Measurements from ENCODE around the gene BOLA2B.
"Not testable (repeated sequence)": the region's sequence is repeated elsewhere in the genome, so short reads cannot be mapped to it uniquely, and the experiment has no call there.

BOLA2B gene

DNA sequence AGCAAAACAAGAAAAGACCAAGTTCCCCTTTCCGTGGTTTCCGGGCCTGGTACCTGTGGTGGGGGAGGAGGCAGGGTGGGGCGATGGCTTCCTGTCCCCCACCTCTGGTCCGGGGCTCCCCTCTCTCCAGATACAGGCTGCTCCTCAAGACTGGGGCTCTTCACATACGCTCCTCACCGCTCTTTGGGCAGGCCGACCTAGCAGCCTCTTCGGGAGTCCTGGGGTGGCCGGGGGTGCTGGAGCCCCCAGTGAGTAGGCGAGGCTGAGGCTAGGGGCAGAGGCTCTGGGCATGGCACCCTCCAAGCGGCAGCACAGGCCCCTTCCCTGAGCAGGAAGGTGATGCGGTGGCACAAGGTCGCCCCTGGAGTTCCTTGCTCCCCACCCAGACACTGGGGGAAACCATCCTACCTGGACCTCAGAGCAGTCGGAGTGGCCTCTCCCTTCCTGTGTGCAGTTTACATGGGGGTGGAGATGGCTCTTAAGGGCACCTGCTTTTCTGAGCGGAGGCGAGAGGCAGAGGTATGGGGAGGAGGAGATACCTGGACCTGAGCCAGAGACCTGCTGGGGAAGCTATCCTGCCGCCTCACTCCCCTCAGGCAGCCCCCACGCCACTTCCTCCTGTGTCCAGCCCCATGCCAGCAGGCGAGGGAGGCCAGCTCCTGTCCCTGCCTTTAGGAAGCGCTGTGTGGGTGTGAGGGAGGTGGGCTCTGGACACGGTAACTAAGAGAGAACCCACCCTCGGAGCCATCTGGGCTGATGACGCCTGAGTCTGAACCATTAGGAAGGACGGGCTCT, 9.2 kb downstream of the BOLA2B start:
- peak; percentile 22 for DNase-seq (ENCODE audit: low spot score)

DNA sequence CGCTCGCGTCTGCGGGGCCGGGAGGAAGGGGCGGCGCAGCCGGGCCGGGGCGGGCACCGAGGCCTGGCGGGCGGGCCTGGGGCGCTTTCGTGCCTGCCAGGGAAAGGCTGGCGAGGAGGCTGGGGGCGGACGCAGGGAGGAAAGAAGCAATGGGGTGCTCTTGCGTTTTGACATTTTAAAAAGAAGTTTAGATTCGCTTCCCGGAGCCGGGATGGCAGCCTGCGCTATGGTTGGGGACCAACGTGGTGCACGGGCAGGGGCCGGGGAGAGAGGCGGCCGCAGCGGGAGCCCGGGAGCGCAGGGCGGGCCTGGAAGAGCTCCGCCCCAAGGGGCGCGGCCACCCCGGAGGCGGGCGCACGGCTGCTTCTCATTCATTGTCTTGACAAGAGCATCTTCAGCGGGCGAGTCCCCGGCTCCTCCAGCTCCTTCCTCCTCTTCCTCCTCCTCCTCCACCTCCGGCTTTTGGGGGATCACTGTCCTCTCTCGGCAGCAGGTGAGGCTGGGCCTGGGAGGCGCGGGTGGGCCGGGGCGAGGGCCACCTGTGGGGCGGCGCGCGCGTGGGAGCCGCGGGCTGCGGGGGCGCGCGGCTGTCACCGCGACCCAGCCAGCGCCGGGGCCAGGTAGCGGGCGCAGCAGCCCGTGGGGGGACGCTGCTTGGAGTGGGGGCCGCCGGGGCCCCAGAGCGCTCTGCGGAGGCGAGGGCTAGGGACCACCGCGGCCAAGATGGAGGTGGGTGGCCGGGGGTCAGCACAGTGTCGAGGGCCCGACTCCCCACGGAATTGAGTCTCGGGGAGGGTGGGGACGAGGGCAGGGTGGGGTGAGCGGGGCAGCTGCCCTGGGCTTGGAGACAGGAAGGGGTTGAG, 10.0 kb downstream of the BOLA2B start, which contains the start of gene CORO1A:
CORO1A (plus strand) TSS at position 370 of the 863 bp plus-strand sequence. CDS start 1,608 bp downstream, outside the sequence.
- DNase-seq (ENCODE audit: low spot score), result peak; percentile 79

DNA sequence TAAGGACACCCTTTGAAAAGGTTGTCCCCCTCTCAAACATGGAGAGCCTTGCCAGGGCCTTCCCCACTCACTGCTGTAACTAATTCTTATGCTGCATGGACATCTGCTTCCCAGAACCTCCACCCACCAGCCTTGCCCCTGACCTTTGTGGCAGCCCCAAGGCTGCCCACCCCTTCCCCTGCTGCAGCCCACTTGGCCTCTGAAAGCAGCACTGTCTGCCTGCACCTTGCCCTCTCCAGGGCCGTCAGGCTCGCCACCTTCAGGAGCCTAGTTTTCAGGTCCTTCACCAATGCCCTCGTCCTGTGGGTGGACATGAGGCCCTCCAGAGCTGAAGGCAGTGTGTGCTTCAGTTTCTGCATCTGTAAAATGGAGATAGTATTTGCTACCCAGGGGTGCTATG, 12.7 kb downstream of the BOLA2B start:
- DNase-seq (ENCODE audit: low spot score), result no peak

DNA sequence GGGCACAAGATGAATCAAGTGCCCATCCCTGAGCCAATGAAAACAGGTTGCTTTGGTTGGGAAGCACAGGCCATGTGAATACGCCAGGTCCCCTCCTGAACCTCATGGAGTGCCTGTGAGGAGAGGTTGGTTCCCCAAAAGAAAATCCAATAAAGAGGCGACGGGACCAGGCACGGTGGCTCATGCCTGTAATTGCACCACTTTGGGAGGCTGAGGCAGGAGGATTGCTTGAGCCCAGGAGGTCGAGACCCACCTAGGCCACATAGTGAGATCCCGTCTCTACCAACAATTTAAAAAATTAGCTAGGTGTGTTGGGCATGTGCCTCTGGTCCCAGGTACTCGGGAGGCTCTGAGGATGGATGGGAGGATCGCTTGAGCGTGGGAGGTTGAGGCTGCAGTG, 13.5 kb downstream of the BOLA2B start:
- no peak for DNase-seq (ENCODE audit: low spot score)

DNA sequence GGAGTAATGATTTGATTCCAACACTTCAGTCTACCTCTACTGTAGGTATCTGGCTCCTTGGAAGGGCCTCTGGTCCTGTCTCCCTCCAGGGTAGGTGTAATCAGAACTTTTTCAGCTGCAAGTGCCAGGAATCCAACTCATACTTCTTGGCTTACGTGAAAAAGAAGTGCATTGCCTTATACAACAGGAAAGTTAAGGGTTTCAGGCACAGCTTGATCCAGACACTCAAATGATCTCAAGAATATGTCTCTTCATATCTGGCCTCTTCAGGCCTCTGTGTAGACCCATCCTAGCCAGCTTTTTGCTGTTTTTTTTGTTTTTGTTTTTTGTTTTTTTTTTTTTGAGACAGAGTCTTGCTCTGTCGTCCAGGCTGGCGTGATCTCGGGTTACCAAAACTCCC, 14.3 kb downstream of the BOLA2B start:
- no peak for DNase-seq (ENCODE audit: low spot score)

DNA sequence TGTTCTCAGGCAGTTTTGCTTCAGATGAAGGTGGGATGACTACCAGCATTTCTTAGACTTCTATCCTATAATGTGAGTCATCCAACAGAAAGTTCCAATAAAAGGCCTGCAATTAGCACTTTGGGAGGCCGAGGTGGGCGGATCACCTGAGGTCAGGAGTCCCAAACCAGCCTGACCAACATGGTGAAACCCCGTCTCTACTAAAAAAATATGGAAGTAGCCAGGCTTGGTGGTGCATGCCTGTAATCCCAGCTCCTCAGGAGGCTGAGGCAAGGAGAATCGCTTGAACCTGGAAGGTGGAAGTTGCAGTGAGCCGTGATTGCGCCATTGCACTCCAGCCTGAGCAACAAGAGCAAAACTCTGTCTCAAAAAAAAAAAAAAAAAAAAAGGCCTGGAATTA, 16.6 kb downstream of the BOLA2B start:
- not testable (repeated sequence) for DNase-seq (ENCODE audit: low spot score)

DNA sequence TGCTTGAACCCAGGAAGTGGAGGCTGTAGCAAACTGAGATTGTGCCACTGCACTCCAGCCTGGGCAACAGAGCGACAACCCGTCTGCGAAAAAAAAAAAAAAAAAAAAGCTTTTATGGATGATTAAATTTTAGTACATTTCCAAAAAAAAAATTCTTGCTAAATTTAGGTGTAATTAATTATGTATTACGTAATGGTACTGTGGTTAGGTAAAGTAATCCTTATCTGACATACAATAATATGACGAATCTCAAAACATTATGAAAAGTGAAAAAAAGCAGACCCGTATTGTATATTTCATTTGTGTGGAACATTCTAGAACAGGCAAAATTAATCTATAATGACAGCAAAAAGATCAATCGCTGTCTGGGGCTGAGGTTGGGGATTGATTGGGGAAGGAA, 20.4 kb downstream of the BOLA2B start:
- no peak for DNase-seq (ENCODE audit: low spot score)

DNA sequence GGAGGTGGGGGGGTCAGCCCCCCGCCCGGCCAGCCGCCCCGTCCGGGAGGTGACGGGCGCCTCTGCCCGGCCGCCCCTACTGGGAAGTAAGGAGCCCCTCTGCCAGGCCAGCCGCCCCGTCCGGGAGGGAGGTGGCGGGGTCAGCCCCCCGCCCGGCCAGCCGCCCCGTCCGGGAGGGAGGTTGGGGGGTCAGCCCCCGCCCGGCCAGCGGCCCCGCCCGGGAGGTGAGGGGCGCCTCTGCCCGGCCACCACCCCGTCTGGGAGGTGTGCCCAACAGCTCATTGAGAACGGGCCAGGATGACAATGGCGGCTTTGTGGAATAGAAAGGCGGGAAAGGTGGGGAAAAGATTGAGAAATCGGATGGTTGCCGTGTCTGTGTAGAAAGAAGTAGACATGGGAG, 23.3 kb downstream of the BOLA2B start:
- not testable (repeated sequence) for DNase-seq (ENCODE audit: low spot score)

DNA sequence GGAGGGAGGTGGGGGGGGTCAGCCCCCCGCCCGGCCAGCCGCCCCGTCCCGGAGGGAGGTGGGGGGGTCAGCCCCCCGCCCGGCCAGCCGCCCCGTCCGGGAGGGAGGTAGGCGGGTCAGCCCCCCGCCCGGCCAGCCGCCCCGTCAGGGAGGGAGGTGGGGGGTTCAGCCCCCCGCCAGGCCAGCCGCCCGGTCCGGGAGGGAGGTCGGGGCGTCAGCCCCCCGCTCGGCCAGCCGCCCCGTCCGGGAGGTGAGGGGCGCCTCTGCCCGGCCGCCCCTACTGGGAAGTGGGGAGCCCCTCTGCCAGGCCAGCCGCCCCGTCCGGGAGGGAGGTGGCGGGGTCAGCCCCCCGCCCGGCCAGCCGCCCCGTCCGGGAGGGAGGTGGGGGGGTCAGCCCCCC, 24.1 kb downstream of the BOLA2B start:
- not testable (repeated sequence) for DNase-seq (ENCODE audit: low spot score)

DNA sequence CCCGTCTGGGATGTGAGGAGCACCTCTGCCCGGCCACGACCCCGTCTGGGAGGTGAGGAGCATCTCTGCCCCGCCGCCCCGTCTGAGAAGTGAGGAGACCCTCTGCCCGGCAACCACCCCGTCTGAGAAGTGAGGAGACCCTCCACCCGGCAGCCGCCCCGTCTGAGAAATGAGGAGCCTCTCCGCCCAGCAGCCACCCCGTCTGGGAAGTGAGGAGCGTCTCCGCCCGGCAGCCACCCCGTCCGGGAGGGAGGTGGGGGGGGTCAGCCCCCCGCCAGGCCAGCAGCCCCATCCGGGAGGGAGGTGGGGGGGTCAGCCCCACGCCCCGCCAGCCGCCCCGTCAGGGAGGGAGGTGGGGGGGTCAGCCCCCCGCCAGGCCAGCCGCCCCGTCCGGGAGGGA, 24.7 kb downstream of the BOLA2B start:
- not testable (repeated sequence) for DNase-seq (ENCODE audit: low spot score)

DNA sequence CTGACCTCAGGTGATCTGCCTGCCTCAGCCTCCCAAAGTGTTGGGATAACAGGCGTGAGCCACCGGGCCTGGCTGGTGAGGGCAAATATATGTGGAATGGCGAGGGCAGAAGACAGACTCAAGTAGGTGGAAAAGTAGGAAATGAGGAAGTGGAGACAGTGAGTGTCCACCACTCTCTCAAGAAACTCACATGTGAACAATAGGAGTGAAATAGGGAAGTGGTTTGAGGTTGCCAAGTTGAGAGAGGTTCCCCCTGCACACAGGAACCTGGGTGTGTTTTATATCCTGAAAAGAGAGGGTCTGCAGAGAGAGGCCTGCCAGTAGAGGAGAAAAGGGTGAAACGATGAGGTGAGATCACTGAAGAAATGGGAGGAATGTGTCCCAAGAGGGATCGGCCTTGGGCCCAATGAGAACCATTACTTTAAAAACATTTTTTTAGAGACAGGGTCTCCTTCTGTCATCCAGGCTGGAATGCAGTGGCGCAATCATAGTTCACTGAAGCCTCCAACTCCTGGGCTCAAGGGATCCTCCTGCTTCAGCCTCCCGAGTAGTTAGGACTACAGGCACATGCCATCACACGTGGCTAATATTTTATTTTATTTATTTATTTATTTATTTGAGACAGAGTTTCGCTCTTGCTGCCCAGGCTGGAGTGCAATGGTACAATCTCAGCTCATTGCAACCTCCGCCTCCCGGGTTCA, 27.1 kb downstream of the BOLA2B start:
- no peak for DNase-seq (ENCODE audit: low spot score)

DNA sequence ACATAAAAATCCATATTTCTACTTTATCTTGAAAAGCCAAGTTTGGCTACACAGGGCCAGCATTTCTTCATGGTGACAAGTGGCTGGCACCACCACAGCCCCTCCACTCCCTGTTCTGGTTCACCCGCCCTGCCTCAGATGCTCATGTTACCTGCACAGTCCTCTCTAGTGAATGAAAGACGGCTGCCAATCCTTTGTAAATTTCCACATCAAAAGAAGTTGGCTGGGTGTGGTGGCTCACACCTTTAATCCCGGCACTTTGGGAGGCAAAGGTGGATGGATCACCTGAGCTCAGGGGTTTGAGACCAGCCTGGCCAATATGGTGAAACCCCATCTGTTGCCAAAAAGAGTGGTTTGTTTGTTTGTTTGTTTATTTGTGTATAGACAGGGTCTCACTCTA, 29.9 kb downstream of the BOLA2B start:
- no peak for DNase-seq (ENCODE audit: low spot score)

DNA sequence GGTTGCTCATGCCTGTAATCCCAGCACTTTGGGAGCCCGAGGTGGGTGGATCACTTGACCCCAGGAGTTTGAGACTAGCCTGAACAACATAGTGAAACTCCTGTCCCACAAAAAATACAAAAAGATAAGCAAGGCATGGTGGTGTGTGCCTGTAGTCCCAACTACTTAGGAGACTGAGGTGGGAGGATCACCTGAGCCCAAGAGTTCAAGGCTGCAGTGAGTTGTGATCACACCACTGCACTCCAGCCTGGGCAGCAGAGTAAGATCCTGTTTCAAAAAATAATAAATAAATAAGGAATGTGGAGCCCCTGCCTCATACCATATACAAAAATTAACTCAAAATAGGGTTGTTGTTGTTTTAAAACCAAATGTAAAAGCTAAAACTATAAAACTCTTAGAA, 36.3 kb downstream of the BOLA2B start:
- no peak for DNase-seq (ENCODE audit: low spot score)

DNA sequence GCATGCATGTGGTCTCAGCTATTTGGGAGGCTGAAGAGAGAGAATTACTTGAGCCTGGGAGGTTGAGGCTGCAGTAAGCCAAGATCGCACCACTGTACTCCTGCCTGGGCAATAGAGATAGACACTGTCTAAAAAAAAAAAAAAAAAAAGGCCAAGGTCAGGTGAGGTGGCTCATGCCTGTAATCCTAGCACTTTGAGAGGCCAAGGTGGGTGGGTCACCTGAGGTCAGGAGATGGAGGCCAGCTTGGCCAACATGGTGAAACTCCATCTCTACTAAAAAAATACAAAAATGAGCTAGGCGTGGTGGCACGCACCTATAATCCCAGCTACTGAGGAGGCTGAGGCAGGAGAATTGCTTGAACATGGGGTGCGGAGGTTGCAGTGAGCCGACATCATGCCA, 38.3 kb downstream of the BOLA2B start:
- DNase-seq (ENCODE audit: low spot score), result no peak

DNA sequence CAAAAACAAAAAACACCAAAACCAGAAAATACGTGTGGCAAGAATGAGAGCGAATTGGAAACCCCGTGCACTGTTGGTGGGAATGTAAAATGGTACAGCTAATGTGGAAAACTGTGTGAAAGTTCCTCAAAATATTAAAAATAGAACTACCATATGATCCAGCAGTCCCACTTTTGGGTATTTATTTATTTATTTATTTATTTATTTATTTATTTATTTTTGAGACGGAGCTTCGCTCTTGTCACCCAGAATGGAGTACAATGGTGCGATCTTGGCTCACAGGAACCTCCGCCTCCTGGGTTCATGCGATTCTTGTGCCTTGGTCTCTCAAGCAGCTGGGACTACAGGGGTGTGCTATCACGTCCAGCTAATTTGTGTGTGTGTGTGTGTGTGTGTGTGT, 40.9 kb downstream of the BOLA2B start:
- DNase-seq (ENCODE audit: low spot score), result no peak

DNA sequence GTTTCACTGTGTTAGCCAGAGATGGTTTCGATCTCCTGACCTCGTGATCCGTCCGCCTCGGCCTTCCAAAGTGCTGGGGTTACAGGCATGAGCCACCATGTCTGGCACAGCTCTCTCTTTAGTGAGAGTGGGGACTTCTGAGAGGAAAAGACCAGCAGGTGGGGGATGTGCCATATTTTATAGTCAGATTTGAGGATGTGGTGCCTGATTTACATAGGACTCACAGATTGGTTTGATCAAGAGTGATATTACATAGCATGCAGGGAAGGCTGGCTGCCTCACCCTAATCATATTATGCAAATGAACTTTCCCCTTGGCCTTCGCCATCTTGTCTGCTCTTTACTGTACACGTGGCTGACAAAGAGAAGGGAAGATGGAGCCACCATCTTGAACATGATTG, 42.4 kb downstream of the BOLA2B start:
- no peak for DNase-seq (ENCODE audit: low spot score)

DNA sequence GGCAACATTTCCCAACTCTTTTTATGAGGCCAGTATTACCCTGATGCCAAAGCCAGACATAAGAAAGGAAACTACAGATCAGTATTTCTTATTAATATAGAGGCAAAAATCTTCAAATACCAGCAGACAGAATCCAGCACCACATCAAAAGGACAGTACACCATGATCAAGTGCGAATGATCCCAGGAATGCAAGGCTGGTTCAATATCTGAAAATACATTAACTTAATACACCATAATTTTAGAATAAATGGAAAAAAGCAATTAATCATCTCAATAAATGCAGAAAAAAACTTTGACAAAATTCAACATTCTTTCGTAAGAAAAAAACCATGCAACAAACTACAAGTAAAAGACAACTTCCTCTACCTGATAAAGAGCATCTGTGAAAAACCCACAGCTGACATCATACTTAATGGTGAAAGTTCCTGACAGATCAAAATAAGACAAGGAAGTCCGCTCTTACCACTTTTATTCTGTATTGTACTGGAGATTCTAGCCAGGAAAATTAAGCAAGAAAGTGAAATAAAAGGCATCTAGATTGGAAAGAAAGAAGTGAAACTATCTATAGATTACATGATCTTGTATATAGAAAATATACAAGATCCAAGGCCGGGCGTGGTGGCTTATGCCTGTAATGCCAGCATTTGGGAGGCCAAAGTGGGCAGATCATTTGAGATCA, 44.1 kb downstream of the BOLA2B start:
- no peak for DNase-seq (ENCODE audit: low spot score)

DNA sequence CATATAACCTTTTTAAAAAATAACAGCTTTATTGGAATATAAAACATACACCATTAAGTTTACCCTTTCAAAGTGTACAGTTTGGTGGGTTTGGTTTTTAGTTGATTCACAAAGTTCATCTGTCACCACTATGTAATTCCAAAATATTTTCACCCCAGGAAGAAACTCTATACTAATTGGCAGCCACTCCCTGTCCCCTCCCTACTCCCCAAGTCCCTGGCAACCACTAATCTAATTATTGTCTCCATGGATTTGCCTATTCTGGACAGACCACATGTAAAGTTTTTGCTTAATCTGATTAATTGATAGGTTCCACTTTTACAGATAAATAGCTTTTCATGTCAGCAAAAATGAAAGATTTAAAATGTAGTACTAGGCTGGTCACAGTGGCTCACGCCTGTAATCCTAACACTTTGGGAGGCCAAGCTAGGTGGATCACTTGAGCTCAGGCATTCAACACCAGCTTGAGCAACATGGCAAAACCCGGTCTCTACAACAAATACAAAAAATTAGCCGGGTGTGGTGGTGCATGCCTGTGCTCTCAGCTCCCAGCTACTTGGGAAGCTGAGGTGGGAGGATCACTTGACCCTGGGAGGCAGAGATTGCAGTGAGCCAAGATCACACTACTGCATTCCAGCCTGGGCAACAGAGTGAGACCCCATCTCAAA, 45.5 kb downstream of the BOLA2B start:
- no peak for DNase-seq (ENCODE audit: low spot score)

DNA sequence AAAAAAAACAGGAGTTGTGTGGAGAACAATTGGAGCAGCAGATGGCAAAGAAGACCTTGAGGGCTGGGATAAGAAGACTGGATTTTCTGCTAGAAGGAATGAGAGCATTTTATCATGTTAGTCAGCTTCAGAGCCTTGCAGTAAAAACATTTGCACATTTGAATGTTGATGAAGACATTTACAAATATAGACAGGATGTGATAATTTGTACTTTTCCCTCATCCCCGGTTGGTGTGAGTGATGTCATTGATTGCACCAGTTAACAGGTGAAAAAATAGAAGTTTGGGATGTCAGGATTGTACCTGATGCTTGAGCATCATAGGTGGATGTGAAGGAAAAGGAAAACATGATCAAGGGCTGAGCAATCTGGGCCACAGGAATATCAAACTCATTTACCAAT, 47.8 kb downstream of the BOLA2B start:
- DNase-seq (ENCODE audit: low spot score), result no peak

DNA sequence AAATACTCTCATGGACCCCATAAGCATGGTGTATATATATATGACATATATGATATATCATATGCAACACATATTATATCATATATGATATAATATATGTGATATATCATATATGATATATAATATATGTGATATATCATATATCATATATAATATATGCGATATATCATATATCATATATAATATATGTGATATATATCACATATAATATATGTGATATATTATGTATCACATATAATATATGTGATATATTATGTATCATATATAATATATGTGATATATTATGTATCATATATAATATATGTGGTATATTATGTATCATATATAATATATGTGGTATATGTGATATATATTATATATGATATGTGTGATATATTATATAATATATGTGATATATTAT, 48.5 kb downstream of the BOLA2B start:
- no peak for DNase-seq (ENCODE audit: low spot score)

DNA sequence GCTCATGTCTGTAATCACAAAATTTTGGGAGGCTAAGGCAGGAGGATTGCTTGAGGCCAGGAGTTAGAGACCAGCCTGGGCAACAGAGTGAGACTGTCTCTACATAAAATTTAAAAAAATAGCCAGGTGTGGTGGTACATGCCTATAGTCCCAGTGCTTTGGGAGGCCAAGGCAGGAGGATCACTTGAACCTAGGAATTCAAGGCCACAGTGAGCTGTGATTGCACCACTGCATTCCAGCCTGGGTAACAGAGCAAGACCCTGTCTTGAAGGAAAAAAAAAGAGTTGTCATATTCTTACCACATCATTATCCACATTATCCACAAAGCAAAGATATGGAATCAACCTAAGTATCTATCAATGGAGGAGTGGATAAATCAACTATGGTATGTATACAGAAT, 49.4 kb downstream of the BOLA2B start:
- DNase-seq (ENCODE audit: low spot score), result no peak

DNA sequence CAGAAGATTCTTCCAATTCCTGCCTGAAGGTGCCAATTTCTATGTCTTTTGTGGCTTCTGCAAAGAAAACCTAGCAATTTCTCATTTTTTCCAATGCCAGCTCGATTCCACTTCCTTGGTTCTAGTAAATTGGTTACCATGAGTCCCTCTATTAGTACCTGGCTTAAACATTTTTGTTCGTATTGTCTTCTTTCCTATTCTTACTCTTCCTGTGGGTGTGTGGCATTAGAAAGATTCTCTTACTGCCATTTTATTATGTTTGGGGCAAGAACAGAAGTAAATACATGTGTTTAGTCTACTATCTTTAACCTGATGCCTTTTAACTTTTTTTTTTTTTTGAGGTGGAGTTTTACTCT, 50.1 kb downstream of the BOLA2B start:
- no peak for DNase-seq (ENCODE audit: low spot score)

Measured in kidney tubule cell (primary cell).